Hematopoietic multipotent progenitor cell treated with erythropoietin and hydrocortisone succinate and interleukin-3 and kit ligand, for 15 days (in vitro differentiated cells): ENCODE measurements around the gene SERINC2.

Experiments
- DNase-seq: peaks from one replicate; pipeline ENCODE4 v3.0.0-alpha.2; 2015; ENCODE audit warnings: low spot score

The SERINC2 gene

DNA sequence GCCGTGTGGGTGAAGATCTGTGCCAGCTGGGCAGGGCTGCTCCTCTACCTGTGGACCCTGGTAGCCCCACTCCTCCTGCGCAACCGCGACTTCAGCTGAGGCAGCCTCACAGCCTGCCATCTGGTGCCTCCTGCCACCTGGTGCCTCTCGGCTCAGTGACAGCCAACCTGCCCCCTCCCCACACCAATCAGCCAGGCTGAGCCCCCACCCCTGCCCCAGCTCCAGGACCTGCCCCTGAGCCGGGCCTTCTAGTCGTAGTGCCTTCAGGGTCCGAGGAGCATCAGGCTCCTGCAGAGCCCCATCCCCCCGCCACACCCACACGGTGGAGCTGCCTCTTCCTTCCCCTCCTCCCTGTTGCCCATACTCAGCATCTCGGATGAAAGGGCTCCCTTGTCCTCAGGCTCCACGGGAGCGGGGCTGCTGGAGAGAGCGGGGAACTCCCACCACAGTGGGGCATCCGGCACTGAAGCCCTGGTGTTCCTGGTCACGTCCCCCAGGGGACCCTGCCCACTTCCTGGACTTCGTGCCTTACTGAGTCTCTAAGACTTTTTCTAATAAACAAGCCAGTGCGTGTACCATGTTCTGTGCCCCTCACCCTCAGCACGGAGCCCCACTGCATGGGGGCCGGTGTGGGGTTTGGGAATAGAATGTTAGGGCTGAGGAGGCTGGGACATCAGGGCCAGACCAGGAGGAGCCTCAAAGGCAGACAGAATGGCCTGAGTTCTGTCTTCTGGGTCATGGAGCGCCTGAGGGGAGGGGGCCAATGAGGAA is 21.3 kb downstream of the SERINC2 start:
- no peak for DNase-seq

DNA sequence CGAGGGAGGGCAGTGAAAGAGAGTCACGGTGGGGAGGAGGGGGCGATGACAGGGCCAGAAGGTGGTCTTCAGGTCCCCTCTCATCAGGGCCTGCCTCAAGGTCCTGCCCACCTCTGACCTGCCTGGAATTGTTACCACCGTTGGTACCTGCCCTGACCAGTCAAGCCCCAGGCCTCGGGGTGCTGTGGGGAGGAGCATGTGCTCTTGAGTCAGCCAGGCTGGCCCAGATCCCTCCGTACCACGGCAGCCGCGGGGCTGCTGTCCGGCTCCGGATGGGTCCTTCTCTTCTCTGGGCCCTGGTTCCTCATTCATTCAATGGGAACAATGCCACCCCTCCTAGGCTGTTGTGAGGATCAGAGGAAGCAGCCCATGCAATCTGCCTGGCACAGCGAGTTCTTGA is 22.0 kb downstream of the SERINC2 start:
- no peak for DNase-seq

DNA sequence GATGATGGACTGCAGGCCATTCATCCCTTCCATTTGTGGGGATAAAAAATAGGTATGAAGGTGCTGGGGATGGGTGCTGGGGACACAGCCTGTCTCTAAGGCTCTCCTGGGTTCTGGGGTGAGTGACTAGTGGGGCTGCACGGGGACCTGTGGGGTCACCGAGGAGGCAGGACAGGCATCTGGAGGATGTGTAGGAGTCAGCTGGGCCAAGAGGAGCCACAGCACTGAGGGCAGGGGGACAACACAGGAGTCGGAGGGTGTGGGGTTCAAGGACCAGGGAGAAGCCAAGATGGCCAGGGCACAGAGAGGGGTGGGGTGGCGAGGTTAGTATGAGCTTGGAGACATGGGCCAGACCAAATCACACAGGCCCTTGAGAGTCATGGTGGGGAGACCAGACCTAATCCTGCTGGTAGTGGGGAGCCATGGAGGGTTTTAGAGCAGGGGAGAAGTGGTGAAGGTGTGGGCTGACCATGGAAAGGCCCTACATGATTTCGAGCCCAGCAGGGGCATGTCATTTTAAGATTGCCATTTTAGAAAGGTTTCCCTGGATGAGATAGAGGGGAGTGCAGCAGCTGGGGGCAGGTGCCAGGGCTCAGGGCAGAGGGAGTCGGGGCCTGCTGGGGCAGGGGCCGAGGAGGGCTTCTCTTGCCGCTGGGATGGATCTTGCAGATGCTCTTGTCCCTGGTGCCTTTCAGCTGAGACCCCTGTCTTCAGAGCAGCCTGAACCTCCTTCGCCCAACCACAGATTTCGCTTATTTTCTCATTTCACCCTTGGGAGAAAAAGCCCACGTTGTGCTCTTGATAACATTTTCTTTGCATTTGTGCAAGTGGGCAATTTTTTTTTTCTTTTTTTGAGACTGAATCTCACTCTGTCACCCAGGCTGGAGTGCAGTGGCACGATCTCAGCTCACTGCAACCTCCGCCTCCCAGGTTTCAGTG is 22.7 kb downstream of the SERINC2 start:
- DNase-seq: no peak

DNA sequence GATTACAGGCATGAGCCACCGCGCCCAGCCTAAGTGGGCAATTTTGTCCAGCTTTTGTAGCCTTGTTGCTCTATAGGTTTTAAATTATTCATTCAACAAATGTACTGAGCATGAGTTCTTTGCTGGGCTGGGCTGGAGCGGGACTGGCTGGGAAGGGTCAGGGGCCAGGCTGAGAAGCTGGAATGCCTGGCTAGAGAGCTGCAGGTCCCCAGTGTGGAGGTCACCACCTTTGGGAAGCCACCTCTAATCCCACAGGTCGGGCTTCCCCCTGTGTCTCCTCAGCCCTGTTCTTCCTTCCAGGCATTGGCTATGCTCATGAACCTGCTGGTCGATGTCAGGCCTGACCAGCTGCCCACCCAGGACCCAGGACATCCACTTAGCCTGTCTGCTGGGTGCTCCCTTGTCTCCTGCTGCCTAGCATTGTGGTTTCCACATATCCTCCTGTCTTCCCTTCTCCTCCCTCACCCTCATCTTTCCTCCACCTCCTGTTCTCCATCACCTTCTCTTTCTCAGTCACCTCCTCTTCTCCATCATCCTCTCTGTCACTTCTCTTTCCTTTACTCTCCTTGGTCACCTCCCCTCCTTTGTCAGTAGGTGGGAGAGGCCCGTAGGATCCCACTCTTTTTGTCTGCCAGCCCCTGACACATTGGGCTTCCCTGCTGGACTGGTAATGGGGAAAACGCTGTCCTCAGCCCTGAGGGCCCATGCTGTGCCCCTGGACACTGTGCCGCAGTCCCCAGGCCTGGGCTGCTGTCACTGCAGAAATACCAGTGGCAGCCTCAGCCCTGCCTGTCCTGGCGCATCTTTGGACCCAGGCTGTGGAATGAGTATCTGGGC is 23.8 kb downstream of the SERINC2 start:
- DNase-seq: no peak

DNA sequence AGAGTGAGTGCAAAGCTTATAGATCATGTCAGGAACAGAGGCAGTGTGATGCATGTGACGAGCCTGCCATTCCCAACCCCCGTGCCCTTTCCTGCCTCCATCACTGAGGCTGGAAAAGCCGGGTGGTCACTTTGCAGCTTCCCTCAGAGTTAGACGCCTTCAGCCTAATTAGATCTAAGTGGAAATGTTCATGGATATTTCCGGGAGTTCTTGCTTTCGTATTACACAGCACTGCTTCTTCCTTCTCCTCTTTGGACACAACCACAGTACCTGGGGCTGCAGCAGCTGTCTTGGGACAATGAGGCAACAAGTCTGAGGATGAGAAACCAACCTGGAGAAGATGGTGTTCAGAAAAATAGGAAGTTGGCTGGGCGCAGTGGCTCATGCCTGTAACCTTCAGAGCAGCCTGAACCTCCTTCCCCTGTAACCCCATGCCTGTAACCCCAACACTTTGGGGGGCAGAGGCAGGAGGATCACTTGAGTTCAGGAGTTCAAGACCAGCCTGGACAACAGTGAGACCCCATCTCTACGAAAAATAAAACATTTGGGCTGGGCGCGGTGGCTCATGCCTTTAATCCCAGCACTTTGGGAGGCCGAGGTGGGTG is 24.5 kb downstream of the SERINC2 start:
- DNase-seq: no peak

DNA sequence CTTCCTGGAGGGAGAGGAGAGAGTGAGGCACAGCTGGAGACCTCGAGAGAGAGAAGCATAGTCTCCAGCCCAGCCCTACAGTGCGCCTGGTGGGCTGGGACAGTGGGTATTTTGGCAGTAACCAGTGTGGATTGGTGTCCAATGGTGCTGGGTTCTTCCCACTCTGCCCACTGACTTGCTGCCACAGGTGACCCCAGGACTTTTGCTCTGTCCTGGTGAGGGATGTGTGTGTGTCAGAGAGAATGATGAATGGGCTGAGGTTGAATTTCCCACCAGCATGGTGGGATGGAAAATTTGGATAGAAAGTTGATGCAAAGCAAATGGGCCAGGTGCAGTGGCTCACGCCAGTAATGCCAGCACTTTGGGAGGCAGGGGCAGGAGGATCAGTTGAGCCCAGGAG is 26.3 kb downstream of the SERINC2 start:
- DNase-seq: no peak

DNA sequence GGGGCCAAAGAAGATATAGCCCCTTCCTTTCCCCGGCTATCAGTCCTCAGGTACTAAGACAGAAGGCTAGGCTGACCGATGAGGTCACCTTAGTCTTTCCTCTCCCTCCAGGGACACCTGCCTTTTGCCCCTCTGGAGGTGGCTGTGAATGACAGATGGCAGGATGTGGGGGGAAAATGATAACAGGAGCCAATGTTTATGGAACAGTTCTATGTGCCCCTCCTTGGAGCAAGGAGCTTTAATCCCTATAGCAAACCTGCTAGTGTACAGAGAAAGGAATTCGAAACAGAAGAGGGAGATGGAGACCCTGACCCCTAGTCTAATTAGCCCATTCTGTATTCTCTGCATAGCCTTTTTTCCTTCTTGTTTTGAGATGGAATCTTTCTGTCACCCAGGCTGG is 28.1 kb downstream of the SERINC2 start:
- no peak for DNase-seq

DNA sequence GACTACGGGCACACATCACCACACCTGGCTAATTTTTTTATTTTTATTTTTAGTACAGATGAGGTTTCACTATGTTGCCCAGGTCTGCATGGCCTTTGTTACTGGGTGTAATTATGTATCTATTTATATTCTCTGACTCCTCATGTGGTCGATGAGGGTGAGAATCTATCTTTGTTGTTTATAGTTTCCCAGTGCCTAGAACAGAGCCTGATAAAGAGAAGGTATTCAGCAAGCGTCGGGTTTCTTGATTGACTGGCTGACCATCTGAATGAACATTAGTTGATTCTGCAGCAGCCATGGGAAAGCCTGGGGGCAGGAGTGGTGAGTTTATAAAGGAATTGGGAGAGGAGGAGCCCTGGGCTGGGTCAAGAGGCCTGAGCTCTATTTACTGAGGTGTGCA is 28.5 kb downstream of the SERINC2 start:
- DNase-seq: no peak

DNA sequence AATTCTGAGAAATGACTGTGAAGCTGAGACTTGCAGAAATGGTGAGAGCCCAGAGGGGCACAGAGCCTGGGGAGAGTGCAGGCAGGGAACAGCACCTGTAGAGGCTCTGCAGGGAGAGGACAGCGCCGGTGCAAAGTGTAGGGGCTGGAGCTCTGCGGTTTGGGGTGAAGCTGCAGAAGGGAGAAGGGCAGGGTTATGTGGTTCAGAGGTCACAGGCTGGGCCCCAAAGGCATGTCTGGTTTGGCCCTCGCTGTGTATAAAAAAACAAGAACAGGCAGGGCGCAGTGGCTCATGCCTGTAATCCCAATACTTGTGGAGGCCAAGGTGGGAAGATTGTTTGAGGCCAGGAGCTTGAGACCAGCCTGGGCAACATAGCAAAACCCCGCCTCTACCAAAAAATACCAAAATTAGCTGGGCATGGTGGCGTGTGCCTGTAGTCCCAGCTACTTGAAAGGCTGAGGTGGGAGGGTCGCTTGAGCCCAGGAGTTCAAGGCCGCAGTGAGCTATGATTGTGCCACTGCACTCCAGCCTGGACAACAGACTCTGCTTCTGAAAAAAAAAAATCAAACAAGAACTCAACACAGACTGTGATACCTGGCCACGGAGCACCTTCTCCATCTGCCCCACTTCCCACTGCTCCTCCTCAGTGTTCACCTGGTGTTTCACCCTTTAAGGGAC is 29.1 kb downstream of the SERINC2 start:
- DNase-seq: no peak

DNA sequence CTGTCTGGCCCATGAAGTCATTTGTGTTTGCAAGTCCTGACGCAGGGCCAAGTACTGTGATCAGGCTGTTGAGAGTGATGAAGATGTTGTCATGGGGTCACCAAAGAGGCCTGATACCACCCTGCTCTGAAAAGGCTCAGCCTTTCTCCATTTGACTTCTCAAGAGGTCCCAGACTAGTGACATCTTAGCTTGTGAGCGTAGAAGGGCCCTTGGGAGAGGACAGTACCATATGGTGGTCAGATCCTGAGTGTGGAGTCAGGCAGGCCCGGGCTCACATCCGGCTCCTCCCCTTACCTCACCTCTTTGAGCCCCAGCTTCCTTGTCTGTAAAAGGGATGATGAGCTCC is 29.6 kb downstream of the SERINC2 start:
- DNase-seq: no peak

DNA sequence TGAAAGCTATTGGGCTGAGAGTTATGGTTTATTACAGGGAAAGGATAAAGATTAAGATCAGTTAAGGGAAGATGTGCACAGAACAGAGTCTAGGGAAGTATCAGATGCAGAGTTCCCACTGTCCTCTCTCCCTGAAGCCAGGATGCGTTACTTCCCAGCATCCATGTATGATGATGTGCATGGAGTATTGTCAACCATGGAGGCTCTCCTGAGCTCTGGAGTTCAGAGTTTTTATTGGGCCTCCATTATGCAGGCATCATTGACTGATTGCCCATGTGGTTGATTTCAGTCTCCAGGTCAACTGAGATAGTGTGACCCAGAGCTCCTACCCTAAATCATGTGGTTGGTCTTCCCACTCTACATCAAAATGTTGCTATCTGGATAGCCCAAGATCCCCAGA is 30.7 kb downstream of the SERINC2 start:
- DNase-seq: no peak

DNA sequence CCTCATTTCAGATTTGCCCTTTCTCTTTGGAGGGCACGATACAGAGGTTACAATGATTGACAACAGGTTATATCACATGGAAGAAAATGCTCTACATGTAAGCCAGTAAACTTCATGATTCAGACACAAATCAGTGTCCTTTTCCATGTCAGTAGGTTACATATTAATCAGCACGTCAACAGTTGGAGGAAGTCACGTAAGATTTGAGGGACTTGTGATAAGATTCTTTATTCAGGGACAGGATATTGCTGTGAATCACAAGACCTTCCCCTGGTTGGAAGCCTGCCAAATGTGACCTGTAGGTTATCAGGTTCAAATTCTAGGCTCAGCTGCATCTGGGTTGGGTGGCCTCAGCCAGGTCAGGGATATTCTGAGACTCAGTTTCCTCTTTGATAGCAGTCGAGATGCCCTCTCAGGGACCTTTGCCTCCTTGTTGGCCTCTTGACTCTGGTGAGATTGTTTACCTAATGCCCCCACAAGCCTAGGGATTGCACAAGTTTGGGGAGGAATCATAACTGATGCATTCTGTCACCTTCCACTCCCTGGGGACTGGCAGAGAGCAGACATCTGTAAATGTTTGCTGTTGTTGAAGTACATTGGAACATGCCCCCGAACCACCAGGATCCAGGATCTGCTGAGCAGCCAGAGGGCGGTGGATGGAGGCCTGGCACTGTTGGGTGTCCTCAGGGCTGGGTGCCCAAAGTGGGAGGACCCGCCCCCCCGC is 31.9 kb downstream of the SERINC2 start:
- no peak for DNase-seq

DNA sequence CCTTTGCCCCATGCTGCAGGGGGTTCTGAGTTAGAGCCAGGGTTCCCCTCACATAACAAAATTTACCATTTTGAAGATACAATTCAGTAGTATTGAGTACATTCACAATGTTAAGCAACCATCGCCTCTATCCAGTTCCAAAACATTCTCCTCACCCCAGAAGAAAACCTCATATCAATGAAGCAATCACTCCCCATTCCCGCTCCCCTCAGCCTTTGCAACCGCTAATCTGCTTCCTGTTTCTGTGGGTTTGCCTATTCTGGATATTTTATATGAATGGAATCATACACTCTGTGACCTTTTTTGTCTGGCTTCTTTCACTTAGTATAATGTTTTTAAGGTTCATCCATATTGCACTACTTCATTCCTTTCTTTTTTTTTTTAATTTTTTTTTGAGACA is 32.9 kb downstream of the SERINC2 start:
- no peak for DNase-seq

DNA sequence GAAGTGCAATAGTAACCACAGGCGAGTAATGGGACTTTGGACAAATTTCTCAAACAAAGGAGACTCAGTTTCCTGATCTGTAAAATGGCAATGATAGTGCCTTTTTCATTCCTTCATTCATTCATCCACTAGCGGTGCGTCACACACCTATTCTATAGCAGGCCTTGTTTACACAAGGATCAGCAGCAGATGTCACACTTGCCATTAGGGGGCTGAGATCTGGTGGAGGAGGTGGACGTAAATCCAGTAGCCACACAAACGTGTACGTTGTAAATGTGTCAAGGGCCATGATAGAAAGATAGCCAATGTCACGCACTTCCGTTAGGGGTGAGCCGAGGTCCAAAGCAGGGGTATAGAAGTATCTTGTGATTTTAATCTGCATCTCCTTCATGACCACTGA is 34.2 kb downstream of the SERINC2 start:
- DNase-seq: no peak

DNA sequence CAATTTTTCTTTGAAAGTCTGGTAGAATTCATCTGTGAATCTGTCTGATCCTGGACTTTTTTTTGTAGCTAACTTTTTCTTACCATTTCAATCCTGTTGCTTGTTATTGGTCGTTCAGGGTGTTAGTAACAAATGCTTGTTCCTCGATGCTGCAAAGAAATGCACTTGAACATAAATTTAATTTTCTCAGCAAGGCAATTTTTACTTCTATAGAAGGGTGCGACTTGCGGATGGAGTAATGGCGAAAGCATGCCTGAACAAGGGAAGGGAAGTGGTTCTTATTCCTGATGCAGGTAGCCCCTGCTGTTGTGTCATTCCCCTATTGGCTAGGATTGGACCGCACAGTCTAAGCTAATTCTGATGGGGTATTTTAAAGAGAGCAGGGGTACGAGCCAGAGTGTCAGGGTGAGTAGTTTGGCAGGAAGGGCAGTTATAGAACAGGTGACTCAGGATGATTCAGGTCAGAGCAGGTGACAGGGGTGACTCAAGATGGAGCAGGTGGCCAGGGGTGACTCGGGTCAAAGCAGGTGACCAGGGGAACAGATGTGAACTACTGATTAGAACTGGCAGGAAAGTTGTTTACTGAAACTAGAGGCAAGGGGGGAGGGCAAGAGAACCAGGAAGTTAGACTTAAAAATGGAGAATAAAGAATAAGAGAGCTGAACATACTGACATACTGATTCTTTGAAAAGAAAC is 40.5 kb downstream of the SERINC2 start:
- DNase-seq: no peak

DNA sequence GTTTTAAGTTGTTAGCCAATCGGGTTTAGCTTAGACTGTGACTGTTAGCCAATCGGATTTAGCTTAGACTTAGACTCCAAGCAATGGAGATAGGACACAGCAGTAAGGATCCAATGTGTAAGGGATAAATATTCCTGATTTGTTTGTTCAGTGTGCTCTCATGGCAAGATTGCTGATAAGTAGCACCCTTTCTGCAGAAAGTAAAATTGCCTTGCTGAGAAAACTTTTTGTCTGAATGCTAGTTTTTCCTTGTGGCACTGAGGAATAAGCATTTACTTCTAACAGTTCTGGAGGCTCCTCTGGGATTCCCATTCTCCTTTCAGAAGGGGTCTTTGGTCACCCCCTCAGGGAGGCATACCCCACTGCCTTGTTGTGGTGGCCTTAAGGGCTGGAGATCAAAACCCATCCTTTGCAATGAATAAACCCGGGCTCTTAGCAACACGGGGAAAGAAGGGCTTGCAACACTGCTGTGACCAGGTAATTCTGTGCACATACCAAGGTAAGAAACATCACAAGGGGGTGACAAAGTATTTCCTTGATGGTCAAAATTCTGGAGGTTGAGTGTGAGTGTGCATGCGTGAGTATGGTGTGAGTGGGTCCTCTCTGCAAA is 45.4 kb downstream of the SERINC2 start:
- no peak for DNase-seq

DNA sequence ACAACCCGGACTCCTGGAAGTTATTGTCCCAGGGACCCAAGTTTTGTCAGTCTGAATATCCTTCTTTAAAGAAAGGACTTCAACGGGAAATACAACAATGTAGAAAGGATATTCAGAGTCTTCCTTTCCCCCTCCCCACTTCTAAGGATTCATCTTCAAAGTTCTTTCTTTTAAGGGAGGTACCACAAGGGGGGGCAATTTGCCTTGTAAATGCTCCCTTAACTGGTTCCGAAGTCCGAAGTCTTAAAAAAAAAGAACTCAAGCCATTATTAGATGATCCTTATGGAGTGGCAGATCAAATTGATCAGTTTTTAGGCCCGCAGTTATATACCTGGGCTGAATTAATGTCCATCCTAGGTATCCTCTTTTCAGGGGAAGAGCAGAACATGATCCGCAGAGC is 47.0 kb downstream of the SERINC2 start:
- no peak for DNase-seq

DNA sequence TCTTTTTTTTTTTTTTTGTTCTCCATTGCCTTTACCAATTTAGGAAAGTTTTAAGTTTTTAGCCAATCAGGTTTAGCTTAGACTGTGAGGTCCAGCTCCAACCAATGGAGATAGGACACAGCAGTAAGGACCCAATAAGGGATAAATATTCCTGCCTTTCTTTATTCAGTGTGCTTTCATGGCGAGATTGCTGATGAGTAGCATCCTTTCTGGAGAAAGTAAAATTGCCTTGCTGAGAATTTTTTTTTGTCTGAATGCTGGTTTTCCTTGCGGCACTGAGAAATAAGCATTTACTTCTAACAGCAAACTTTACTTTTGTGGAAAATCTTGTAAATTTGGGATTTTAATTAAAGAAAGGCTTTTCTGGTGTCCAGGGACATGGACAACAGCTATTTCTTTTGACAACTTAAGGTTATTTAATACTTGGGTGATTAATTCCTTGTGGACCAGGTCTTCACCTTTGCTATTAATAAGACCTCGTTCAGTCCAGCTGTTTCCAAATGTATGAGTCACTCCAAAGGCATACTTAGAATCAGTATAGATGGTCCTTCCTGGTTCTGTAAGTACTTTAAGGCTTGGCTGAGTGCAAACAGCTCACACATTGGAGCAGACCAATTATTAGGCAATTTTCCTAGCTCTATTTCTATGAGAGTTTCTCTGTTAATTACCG is 54.1 kb downstream of the SERINC2 start:
- DNase-seq: no peak

DNA sequence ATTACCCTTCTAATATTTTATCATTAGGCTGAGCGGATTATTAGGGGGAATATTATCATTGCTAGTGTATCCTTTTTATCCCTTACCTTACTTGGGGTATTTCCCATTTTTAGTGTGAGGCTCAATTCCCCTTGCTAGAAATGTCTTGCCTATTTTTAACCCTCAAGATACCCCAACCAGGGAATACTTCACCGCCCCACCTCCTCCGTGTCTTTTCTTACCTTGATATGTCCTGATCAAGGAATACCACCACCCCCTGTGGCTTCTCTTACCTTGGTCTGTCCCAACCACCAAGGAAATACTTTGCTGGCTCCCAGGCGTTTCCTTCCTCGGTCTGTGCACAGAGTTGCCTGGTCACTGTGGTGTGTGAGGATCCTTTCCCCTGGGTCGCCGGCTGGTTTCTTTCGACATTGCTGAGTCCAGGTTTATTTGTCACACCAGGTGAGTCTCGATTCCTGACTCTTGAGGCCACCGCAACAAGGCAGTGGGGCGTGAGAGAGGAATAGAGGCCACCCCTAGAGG is 57.8 kb downstream of the SERINC2 start:
- DNase-seq: no peak
